CD4-positive, CD25-positive, alpha-beta regulatory T cell (primary cell): ENCODE results near the gene PDZD2. TPM values are rescaled to one million over a fixed set of nuclear protein-coding genes. Genes with fewer than 3 reads are reported as not detected.

Experiments used
- ATAC-seq, 2 donors: fragments of 150-1000 bp; cut with Tn5 transposase; one replicate each; pipeline ENCODE4 v1.10.0; 2021; ENCODE audit warnings: low read depth in 2 of 2, moderate number of reproducible peaks in 2 of 2, moderate library complexity in 1 of 2
- DNase-seq, 3 donors: peaks; one replicate each; pipeline versions ENCODE4 v3.0.0 to v3.0.0-alpha.2; 2012 to 2022; ENCODE audit warnings: mixed read lengths in 1 of 3
- H3K27ac ChIP-seq: one replicate; pipeline ENCODE4 v1.7.0; 2013; ENCODE audit warnings: mild to moderate bottlenecking, low read length; ENCODE audit not compliant: insufficient read depth, poor library complexity, severe bottlenecking
- H3K27me3 ChIP-seq: one replicate; pipeline ENCODE4 v1.7.0; 2013; ENCODE audit warnings: low read length; ENCODE audit not compliant: control insufficient read depth, insufficient read depth
- H3K36me3 ChIP-seq: one replicate; pipeline ENCODE4 v1.7.0; 2013; ENCODE audit warnings: mild to moderate bottlenecking, low read length, moderate library complexity; ENCODE audit not compliant: control insufficient read depth, insufficient read depth
- H3K4me1 ChIP-seq: 2 replicates; pipeline ENCODE4 v1.7.0; 2013; ENCODE audit warnings: mild to moderate bottlenecking, low read length; ENCODE audit not compliant: insufficient read depth, control insufficient read depth, poor library complexity, severe bottlenecking
- H3K4me3 ChIP-seq: one replicate; pipeline ENCODE4 v1.7.0; 2013; ENCODE audit warnings: low read depth, mild to moderate bottlenecking, low read length, moderate library complexity
- H3K9me3 ChIP-seq, 2 experiments: 1 replicate in 1 of 2; 2 replicates in 1 of 2; pipeline ENCODE4 v1.7.0; 2013; ENCODE audit warnings: low read length in 2 of 2, mild to moderate bottlenecking in 1 of 2, moderate library complexity in 1 of 2; ENCODE audit not compliant: control insufficient read depth in 2 of 2
- H3K27ac Mint-ChIP-seq, 3 donors: one replicate each; pipeline ENCODE4 v1.8.0; 2020 to 2022; ENCODE audit warnings: mild to moderate bottlenecking in 3 of 3, mixed read lengths in 3 of 3, moderate library complexity in 2 of 3
- H3K27me3 Mint-ChIP-seq: one replicate; pipeline ENCODE4 v1.8.0; 2022; ENCODE audit warnings: mild to moderate bottlenecking, mixed read lengths
- H3K36me3 Mint-ChIP-seq: one replicate; pipeline ENCODE4 v1.8.0; 2020; ENCODE audit warnings: mixed read lengths
- H3K4me1 Mint-ChIP-seq, 4 donors: one replicate each; pipeline ENCODE4 v1.8.0; 2020 to 2022; ENCODE audit warnings: mixed read lengths in 4 of 4, mild to moderate bottlenecking in 1 of 4
- H3K4me3 Mint-ChIP-seq, 4 donors: one replicate each; pipeline ENCODE4 v1.8.0; 2020 to 2022; ENCODE audit warnings: mild to moderate bottlenecking in 4 of 4, mixed read lengths in 4 of 4, moderate library complexity in 3 of 4
- H3K9me3 Mint-ChIP-seq, 7 donors: one replicate each; pipeline ENCODE4 v1.8.0; 2020 to 2022; ENCODE audit warnings: mixed read lengths in 7 of 7, mild to moderate bottlenecking in 3 of 7, moderate library complexity in 2 of 7
- polyA plus RNA-seq, 4 donors: library from polyadenylated mRNA; unstranded; fragments of 300-500 nt; fragmentation: Illumina TruSeq; gene quantifications; one replicate each; pipeline ENCODE4 v1.2.3, GENCODE V29; 2021
- total RNA-seq: library from RNA; stranded (reverse); gene quantifications from one replicate; pipeline ENCODE4 v1.2.3, GENCODE V29; 2022

The PDZD2 gene
- total and polyA plus RNA-seq, 5 donors from 2014 or later, result 0.06 to 1.3 (median 0.25) TPM

GRCh38 chr5:31888564-31888963 is 249.6 kb downstream of the PDZD2 start:
- H3K4me1 Mint-ChIP-seq, result no peaks in the 10 kb centered on the region
- H3K9me3 ChIP-seq, result no peaks in the 10 kb centered on the region
- H3K4me3 ChIP-seq, result no peak overlapping the region
- peaks cover 8% of the 10 kb centered on the region for H3K27me3 Mint-ChIP-seq
- H3K36me3 Mint-ChIP-seq, result no peaks in the 10 kb centered on the region
- no peak for ATAC-seq
- no peaks in the 10 kb centered on the region for H3K36me3 ChIP-seq
- H3K9me3 Mint-ChIP-seq, result no peaks in the 10 kb centered on the region
- H3K4me3 Mint-ChIP-seq, result no peak overlapping the region
- H3K4me1 ChIP-seq, result no peaks in the 10 kb centered on the region
- H3K27me3 ChIP-seq, result no peaks in the 10 kb centered on the region
- no peak for DNase-seq
- H3K27ac Mint-ChIP-seq, result no peak overlapping the region
- H3K27ac ChIP-seq, result no peak overlapping the region

DNA sequence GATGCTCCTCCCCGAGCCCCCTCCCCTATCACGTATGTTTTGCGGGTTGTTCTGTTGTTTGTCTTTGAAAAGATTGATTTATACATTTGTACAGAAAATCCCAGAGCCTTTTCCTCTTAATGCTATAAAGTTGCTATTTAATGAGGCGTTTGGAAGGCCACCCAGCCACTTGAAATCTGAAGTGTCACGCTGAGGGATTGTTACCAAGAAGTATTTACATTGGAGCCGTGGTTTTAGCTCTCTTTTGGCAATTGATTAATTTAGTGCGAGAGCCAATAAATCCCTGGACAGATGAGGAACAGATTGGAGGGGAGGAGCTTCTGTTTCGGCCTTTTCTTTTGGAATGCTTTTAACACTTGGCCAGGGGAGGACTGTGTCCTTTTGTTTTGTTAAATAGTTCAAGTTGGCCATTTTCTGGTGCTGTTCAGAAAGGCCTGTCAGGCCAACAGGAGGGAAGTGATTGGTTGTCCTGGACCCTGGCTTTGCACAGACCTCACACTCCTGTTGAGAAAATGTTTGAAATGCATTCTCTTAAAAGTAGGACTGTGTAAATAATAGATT is 250.2 kb downstream of the PDZD2 start:
- H3K4me3 Mint-ChIP-seq, result no peak overlapping the region
- H3K4me3 ChIP-seq, result no peak overlapping the region
- no peak for ATAC-seq
- no peak overlapping the region for H3K27ac ChIP-seq
- no peaks in the 10 kb centered on the region for H3K36me3 Mint-ChIP-seq
- no peaks in the 10 kb centered on the region for H3K4me1 Mint-ChIP-seq
- H3K27me3 ChIP-seq, result no peaks in the 10 kb centered on the region
- no peak for DNase-seq
- H3K4me1 ChIP-seq, result no peaks in the 10 kb centered on the region
- no peaks in the 10 kb centered on the region for H3K9me3 ChIP-seq
- no peaks in the 10 kb centered on the region for H3K36me3 ChIP-seq
- peaks cover 8% of the 10 kb centered on the region for H3K27me3 Mint-ChIP-seq
- no peak overlapping the region for H3K27ac Mint-ChIP-seq
- no peaks in the 10 kb centered on the region for H3K9me3 Mint-ChIP-seq

DNA sequence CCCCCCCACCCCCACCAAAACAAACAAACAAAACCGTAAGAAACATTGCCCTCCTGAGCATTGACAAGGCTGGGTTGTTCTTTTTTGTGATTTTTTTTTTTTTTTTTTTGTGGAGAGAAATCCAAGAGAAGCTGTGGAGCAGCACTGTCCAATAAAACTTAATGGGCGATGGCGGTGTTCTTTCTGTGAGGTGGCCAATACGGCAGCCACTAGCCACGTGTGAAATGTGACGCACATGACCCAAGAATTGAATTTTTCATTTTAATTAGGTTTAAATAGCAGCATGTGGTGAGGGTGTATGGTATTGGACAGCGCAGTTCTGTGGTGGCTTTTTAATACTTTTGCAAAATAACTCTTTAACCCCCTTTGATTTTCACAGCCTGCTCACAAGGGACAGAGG is 251.1 kb downstream of the PDZD2 start:
- H3K9me3 Mint-ChIP-seq, result no peaks in the 10 kb centered on the region
- H3K9me3 ChIP-seq, result no peaks in the 10 kb centered on the region
- H3K4me3 ChIP-seq, result no peak overlapping the region
- no peak overlapping the region for H3K27ac Mint-ChIP-seq
- H3K4me1 ChIP-seq, result no peaks in the 10 kb centered on the region
- DNase-seq (no peak), ATAC-seq (no peak)
- no peaks in the 10 kb centered on the region for H3K4me1 Mint-ChIP-seq
- no peaks in the 10 kb centered on the region for H3K36me3 Mint-ChIP-seq
- no peak overlapping the region for H3K27ac ChIP-seq
- H3K4me3 Mint-ChIP-seq, result no peak overlapping the region
- no peaks in the 10 kb centered on the region for H3K27me3 ChIP-seq
- no peaks in the 10 kb centered on the region for H3K36me3 ChIP-seq
- peaks cover 8% of the 10 kb centered on the region for H3K27me3 Mint-ChIP-seq

DNA sequence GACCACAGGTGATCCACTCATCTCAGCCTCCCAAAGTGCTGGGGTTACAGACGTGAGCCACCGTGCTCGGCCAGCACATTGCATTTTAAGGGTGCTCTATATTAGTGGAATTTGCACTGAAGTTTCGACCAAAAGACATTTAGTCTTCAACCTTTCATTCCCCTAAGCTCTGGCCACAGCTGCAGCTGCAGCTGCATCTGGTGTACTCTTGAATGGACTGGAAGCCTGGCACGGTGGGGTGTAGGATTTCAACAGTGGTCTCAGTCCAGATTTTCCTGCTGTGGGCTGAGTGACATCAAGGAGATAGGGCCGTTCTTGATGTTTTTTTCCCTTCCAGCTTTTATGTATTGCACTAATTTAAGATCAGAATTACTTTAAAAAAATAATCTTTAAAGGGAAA is 255.2 kb downstream of the PDZD2 start:
- Histone ChIP-seq H3K4me1 (no peaks in the 10 kb centered on the region), H3K27me3 (no peaks in the 10 kb centered on the region), H3K27ac (no peak overlapping the region), H3K4me3 (no peak overlapping the region), H3K9me3 (no peaks in the 10 kb centered on the region), H3K36me3 (no peaks in the 10 kb centered on the region)
- H3K27ac Mint-ChIP-seq, result no peak overlapping the region
- peaks cover 5% of the 10 kb centered on the region for H3K27me3 Mint-ChIP-seq
- ATAC-seq (no peak), DNase-seq (no peak)
- no peaks in the 10 kb centered on the region for H3K9me3 Mint-ChIP-seq
- no peaks in the 10 kb centered on the region for H3K4me1 Mint-ChIP-seq
- H3K36me3 Mint-ChIP-seq, result no peaks in the 10 kb centered on the region
- no peak overlapping the region for H3K4me3 Mint-ChIP-seq

DNA sequence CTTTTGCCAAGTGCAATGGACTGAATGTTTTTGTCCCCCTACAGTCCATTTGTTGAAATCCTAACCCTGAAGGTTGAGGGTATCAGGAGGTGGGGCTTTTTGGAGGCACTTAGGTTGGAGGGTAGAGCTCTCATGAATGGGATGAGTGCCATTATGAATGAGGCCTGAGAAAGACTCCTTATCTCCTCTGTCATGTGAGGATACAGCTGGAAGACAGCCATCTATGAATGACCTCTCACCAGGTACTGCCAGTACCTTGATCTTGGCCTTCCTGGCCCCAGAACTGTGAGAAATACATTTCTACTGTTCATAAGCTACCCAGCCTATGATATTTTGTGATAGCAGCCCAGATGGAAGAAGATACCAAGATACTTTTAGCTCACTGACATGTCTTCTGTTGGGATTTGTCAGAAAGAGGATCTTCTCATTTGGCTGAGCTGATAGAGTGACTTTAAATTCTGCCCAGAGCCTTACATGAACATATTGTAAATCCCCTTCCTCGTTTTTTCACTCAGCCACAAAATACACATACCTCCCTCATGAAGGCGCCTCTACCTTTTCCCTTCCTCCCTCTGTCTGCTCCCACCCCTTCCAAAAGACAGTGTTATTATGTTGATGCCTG is 256.4 kb downstream of the PDZD2 start:
- Histone ChIP-seq H3K27me3 (no peaks in the 10 kb centered on the region), H3K9me3 (no peaks in the 10 kb centered on the region), H3K27ac (no peak overlapping the region), H3K4me3 (no peak overlapping the region), H3K36me3 (no peaks in the 10 kb centered on the region), H3K4me1 (no peaks in the 10 kb centered on the region)
- DNase-seq (no peak), ATAC-seq (no peak)
- no peaks in the 10 kb centered on the region for H3K4me1 Mint-ChIP-seq
- H3K36me3 Mint-ChIP-seq, result no peaks in the 10 kb centered on the region
- H3K4me3 Mint-ChIP-seq, result no peak overlapping the region
- no peaks in the 10 kb centered on the region for H3K9me3 Mint-ChIP-seq
- H3K27ac Mint-ChIP-seq, result no peak overlapping the region
- H3K27me3 Mint-ChIP-seq, result peaks cover 5% of the 10 kb centered on the region

GRCh38 chr5:31898036-31898632 is 259.2 kb downstream of the PDZD2 start:
- Histone ChIP-seq H3K4me3 (no peak overlapping the region), H3K36me3 (no peaks in the 10 kb centered on the region), H3K9me3 (no peaks in the 10 kb centered on the region), H3K4me1 (no peaks in the 10 kb centered on the region), H3K27me3 (no peaks in the 10 kb centered on the region), H3K27ac (no peak overlapping the region)
- DNase-seq (no peak), ATAC-seq (no peak)
- H3K36me3 Mint-ChIP-seq, result no peaks in the 10 kb centered on the region
- H3K4me3 Mint-ChIP-seq, result no peak overlapping the region
- H3K9me3 Mint-ChIP-seq, result no peaks in the 10 kb centered on the region
- no peaks in the 10 kb centered on the region for H3K4me1 Mint-ChIP-seq
- peaks cover 5% of the 10 kb centered on the region for H3K27me3 Mint-ChIP-seq
- no peak overlapping the region for H3K27ac Mint-ChIP-seq

- Histone ChIP-seq H3K36me3 (no peaks in the 10 kb centered on the region), H3K9me3 (no peaks in the 10 kb centered on the region), H3K4me3 (no peak overlapping the region), H3K27ac (no peak overlapping the region), H3K27me3 (no peaks in the 10 kb centered on the region), H3K4me1 (no peaks in the 10 kb centered on the region)
- DNase-seq, result no peak
- ATAC-seq, result no peak
- H3K4me1 Mint-ChIP-seq, result no peaks in the 10 kb centered on the region
- no peaks in the 10 kb centered on the region for H3K36me3 Mint-ChIP-seq
- peaks cover 0 to 2% (median 0%) of the 10 kb centered on the region in 7 donors for H3K9me3 Mint-ChIP-seq
- H3K4me3 Mint-ChIP-seq, result no peak overlapping the region
- H3K27ac Mint-ChIP-seq, result no peak overlapping the region
- H3K27me3 Mint-ChIP-seq, result peaks cover 11% of the 10 kb centered on the region
Measured at GRCh38 chr5:31900296-31900865, 261.4 kb downstream of the PDZD2 start.
